HUES64 (cell line): ENCODE data around the gene DYRK4.
A peak's percentile ranks its signal among the peaks of the same experiment; 100 is the strongest.

Source experiments
- H3K27ac ChIP-seq: 2 replicates; pipeline ENCODE4 v1.7.0; 2013; ENCODE audit warnings: low read depth, low read length, inconsistent platforms
- H3K27me3 ChIP-seq: 2 replicates; pipeline ENCODE4 v1.6.1; 2013; ENCODE audit warnings: mild to moderate bottlenecking, low read length; ENCODE audit not compliant: insufficient read depth
- H3K36me3 ChIP-seq: 2 replicates; pipeline ENCODE4 v1.6.1; 2013; ENCODE audit warnings: mild to moderate bottlenecking, low read length; ENCODE audit not compliant: insufficient read depth
- H3K4me1 ChIP-seq: 2 replicates; pipeline ENCODE4 v1.6.1; 2013; ENCODE audit warnings: mild to moderate bottlenecking, low read length, moderate library complexity; ENCODE audit not compliant: insufficient read depth
- H3K4me3 ChIP-seq: 2 replicates; pipeline ENCODE4 v1.5.1; 2013; ENCODE audit warnings: mild to moderate bottlenecking, low read length, moderate library complexity
- H3K9ac ChIP-seq: 2 replicates; pipeline ENCODE4 v1.6.1; 2013; ENCODE audit warnings: mild to moderate bottlenecking, low read depth, low read length
- H3K9me3 ChIP-seq: 2 replicates; pipeline ENCODE4 v1.6.1; 2013; ENCODE audit warnings: low read depth, low read length; ENCODE audit not compliant: insufficient read depth
- WGBS: fragments of 150-250, 120-280 bp; methylation state at CpG from one replicate; pipeline ENCODE4 v1.1.7; 2013; ENCODE audit warnings: missing lambda C conversion rate; 5-methylcytosine and 5-hydroxymethylcytosine counted together

DYRK4 gene

DNA sequence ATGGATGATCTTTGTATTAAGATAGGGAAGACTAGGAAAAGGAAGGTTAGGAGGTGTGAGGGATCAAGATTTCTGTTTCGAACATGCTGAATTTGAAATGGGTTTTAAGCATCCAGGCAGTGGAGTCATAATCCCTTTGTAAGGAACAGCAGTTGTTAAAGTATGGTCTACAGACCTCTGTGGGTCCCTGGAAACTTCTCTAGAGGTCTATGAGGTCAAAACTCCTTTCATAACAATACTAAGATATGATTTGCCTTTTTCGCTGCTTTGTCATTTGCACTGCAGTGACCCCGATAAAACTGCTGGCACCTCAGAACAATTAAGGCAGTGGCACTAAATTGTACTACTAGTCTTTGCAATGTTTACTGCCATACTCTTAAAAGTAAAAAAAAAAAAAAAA, 21.8 kb upstream of the DYRK4 start:
- no peak overlapping the region for H3K27ac ChIP-seq
- H3K9ac ChIP-seq: peak overlapping the region; percentile 91; the same call in 1 of the 2 replicates
- peaks cover 11% of the 10 kb centered on the region; the same call in 1 of the 2 replicates for H3K4me1 ChIP-seq
- peak overlapping the region; percentile 81 for H3K4me3 ChIP-seq
- 96% methylated on average over 3 of the region's 3 CpGs for WGBS
- H3K9me3 ChIP-seq: no peaks in the 10 kb centered on the region
- peaks cover 35% of the 10 kb centered on the region for H3K36me3 ChIP-seq
- H3K27me3 ChIP-seq: no peaks in the 10 kb centered on the region

DNA sequence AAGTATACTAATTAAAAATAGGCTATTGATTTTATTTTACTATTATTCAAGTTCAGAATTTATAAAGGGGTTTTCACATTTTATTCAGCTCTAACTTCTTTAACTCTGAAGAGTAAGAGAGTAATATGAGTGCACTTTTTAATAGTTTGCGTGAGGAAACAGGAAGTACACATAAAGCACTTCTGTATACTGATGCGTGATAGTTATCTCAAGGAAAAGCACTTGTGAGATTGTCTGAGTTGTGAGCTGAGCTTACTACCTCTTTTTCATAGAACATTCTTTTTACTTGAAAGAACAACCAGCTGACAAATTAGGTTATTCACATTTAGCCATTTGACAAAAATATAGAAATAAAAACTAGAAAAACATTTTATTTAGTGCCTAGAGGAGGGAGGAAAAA, 21.4 kb upstream of the DYRK4 start:
- peaks cover 11% of the 10 kb centered on the region; the same call in 1 of the 2 replicates for H3K4me1 ChIP-seq
- WGBS: 94% methylated on average over 2 of the region's 2 CpGs
- no peaks in the 10 kb centered on the region for H3K27me3 ChIP-seq
- H3K4me3 ChIP-seq: no peak overlapping the region
- no peak overlapping the region for H3K27ac ChIP-seq
- peaks cover 40% of the 10 kb centered on the region for H3K36me3 ChIP-seq
- H3K9ac ChIP-seq: no peak overlapping the region
- no peaks in the 10 kb centered on the region for H3K9me3 ChIP-seq

DNA sequence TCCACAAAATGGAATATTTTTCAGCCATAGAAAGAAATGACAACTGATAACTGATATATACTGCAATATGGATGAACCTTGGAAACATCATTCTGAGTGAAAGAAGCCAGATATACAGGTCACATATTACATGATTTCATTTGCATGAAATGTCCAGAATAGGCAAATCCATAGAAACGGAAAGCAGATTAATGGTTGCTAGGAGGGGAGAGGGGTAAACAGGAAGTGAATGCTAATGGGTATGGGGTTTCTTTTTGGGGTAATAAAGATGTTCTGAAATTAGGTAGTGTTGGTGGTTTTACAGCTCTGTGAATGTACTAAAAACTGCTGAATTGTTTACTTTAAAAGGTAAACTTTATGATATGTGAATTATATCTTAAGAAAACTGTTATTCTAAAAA, 16.8 kb upstream of the DYRK4 start:
- H3K27me3 ChIP-seq: no peaks in the 10 kb centered on the region
- WGBS: 93% methylated on average over 1 of the region's 1 CpG
- peaks cover 85% of the 10 kb centered on the region for H3K36me3 ChIP-seq
- peaks cover under 1% of the 10 kb centered on the region for H3K4me1 ChIP-seq
- H3K9me3 ChIP-seq: no peaks in the 10 kb centered on the region
- no peak overlapping the region for H3K4me3 ChIP-seq
- no peak overlapping the region for H3K27ac ChIP-seq
- H3K9ac ChIP-seq: no peak overlapping the region

DNA sequence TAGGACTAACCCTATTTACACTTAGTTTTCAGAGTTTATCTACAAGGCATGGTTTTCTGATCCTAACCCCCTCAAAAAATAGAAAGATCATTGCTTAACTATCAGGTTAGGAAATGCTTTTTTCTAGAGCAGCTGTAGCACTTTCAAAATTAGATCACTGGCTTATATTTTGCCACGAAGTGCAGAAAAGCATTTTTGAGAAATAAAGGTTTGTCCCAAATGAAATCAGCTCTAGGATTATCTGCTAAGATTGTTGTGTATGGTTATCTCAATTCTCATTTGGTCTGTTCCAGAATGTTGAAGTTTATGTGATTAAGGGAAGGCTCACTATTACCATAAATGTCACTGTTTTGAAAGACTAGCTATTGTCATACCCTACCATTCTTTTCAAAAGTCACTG, 9.8 kb upstream of the DYRK4 start:
- no peaks in the 10 kb centered on the region for H3K27me3 ChIP-seq
- H3K4me3 ChIP-seq: no peak overlapping the region
- no peaks in the 10 kb centered on the region for H3K9me3 ChIP-seq
- 94% methylated on average over 1 of the region's 1 CpG for WGBS
- H3K9ac ChIP-seq: no peak overlapping the region
- H3K4me1 ChIP-seq: no peaks in the 10 kb centered on the region; the same call in 1 of the 2 replicates
- H3K36me3 ChIP-seq: peaks cover 96% of the 10 kb centered on the region
- H3K27ac ChIP-seq: no peak overlapping the region

DNA sequence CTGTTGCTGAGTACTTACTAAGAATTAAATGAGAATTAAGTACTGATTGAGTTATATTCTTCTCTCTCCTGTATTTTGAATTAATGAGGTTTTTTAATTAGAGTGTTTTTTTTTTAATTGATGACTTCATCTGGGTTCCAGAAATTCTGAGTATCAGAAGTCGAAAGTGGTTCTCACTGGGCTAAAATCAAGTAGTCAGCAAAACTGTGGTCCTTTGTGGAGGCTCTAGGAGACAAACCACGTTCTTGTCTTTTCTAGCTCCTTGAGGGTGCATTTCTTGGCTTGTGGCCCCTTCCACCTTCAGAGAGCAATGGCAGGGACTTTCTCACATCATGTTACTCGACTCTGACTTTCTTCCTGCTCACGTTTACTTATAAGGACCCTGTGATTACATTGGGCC, 8.1 kb upstream of the DYRK4 start:
- WGBS: 94% methylated on average over 4 of the region's 4 CpGs
- Histone ChIP-seq H3K9me3 (no peaks in the 10 kb centered on the region), H3K27ac (no peak overlapping the region), H3K9ac (no peak overlapping the region), H3K36me3 (peaks cover 96% of the 10 kb centered on the region), H3K4me3 (no peak overlapping the region), H3K4me1 (no peaks in the 10 kb centered on the region; the same call in 1 of the 2 replicates), H3K27me3 (no peaks in the 10 kb centered on the region)

DNA sequence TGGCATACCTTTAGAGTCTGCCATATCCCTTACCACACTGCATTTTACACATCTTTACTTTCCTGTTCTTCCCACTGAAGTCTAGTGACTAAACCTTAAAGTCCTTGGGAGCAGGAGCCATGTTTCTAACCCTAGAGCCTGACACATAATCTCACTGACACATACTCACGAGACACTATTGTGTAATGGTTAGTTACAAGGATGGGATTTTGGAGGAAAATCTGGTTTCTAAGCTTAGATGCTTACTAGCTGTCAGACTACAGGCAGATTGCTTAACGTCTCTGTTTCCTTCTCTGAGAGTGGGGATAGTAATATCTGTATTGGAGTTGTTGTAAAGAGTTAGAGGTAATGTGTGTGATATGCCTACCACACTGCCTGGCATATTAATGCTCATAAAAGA, 6.2 kb upstream of the DYRK4 start:
- Histone ChIP-seq H3K4me1 (no peaks in the 10 kb centered on the region), H3K27me3 (no peaks in the 10 kb centered on the region), H3K36me3 (peaks cover 93% of the 10 kb centered on the region), H3K4me3 (no peak overlapping the region), H3K9me3 (no peaks in the 10 kb centered on the region), H3K27ac (no peak overlapping the region), H3K9ac (no peak overlapping the region)
- WGBS: 88% methylated on average over 2 of the region's 2 CpGs

DNA sequence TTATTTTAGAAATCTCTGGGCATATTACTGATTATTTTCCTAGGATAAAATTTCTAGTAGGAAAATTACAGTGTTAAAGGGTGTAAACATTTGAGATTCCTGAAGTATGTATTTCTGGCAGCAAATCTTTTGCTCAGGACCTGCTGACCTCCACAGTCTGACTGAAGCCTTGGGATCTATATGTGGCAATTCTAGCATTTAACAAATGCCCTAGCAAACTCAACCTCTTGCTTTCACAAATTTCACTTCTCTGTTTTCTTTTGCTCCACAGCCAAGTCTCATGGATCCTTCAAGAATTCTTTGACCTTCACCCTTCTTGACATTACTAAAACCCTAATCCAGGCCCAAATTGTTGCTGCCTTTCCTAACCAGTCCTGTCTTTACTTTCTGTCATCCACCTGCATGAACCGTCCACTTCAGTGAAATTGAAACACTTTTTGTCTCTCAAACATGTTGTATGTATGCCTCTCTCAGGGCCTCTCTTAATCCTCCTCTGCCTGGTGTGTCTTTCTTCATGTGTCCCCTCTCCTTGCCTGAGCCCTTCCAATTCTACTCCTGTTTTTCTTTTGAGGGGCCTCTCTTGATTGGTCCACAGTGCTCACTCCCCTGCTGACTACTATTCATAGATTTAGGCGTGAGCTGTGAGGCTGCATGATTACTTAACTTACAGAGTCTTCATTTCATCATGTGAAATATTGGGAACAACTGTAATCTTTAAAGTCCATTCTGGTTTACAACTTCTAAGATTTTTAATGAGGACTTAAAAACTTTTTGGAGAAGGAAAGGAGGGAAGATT, 5.1 kb upstream of the DYRK4 start:
- Histone ChIP-seq H3K9me3 (no peaks in the 10 kb centered on the region), H3K9ac (no peak overlapping the region), H3K4me3 (no peak overlapping the region), H3K27ac (no peak overlapping the region), H3K36me3 (peaks cover 85% of the 10 kb centered on the region), H3K27me3 (no peaks in the 10 kb centered on the region), H3K4me1 (peaks cover 2% of the 10 kb centered on the region; the same call in 1 of the 2 replicates)
- 92% methylated on average over 1 of the region's 2 CpGs for WGBS

DNA sequence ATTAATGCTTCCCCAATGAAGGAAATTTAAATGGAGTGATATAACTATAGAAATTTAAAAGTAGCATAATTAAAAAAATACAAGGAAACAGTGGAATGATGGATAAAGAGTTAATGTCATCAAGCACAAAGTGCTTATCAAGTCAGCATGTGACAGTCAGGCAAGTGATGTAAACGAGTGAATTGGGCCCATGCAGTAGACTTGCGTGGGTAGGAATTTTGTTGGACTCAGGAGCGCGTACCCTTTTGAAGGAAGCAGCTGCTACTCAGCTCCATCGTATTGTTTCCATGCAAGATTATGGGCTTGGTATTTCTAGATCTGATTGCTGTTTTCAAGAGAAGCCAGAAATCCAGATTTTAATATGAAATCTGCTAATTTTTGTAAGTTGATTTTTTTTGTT, 4.4 kb upstream of the DYRK4 start:
- peaks cover 2% of the 10 kb centered on the region for H3K4me1 ChIP-seq
- H3K27me3 ChIP-seq: peaks cover 5% of the 10 kb centered on the region
- H3K4me3 ChIP-seq: no peak overlapping the region
- no peak overlapping the region for H3K9ac ChIP-seq
- H3K36me3 ChIP-seq: peaks cover 78% of the 10 kb centered on the region
- H3K27ac ChIP-seq: no peak overlapping the region
- no peaks in the 10 kb centered on the region for H3K9me3 ChIP-seq
- 95% methylated on average over 5 of the region's 5 CpGs for WGBS

DNA sequence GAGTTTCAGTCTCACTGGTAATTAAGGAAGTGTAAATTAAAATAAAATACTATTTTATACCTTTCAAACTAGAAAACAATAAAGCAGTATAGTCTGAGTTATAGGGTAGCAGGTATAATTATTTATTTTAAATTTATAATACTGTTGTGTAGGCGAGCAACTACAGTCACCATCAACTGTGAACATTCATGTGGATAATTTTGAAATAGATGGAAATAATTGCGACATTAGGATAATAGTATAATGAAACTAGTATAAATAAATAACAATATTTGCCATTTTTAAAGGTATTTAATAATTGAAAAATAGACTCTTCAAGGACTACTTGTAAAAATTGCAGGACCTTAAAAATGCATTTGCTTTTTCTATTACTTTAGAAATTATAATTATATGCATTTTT, 3.8 kb upstream of the DYRK4 start:
- Histone ChIP-seq H3K27ac (no peak overlapping the region), H3K9ac (no peak overlapping the region), H3K27me3 (peaks cover 11% of the 10 kb centered on the region), H3K9me3 (no peaks in the 10 kb centered on the region), H3K4me3 (no peak overlapping the region), H3K36me3 (peaks cover 73% of the 10 kb centered on the region), H3K4me1 (peaks cover 2% of the 10 kb centered on the region)
- WGBS: no CpG with 5 or more reads among the region's 2 CpGs

DNA sequence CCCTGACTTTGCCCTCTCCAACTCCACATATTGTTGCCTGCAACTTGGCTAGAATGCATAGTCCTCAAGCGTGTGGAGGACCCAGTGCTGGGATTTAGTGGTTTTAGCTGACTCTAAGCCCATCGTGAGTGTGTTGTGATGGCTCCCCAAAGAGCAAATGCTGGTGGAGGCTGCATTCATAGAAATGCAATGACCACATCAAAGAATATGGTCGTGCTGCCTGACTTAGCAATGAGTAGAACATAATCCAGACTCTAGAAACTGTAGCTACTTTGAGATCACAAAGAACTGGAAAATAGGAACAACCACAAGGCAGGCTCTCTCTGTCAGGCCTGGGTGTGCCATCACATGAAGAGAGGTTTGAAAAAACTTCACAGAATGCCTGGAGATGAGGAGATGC, 1.3 kb downstream of the DYRK4 start:
- H3K27me3 ChIP-seq: peaks cover 19% of the 10 kb centered on the region
- 95% methylated on average over 3 of the region's 3 CpGs for WGBS
- peaks cover 2% of the 10 kb centered on the region for H3K4me1 ChIP-seq
- H3K9ac ChIP-seq: no peak overlapping the region
- H3K36me3 ChIP-seq: peaks cover 22% of the 10 kb centered on the region
- no peak overlapping the region for H3K27ac ChIP-seq
- H3K9me3 ChIP-seq: no peaks in the 10 kb centered on the region
- no peak overlapping the region for H3K4me3 ChIP-seq

DNA sequence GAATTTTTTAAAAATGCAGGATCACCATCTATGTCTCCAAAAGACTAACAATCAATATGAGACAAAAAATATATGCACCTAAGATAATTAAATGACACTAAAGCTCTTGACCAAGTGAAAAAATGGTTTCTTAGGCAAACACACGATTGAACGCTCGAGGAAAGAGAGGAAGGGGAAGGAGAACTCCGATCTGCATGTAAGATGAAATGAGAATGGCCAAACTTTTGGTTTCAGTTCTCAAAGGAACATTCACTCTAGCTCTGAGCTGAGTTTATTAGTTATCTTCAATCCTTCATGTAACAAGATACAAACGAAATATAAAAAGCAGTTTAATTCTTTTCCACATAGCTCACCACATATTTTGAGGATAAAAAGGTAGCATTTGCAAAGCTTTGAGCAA, 2.8 kb downstream of the DYRK4 start:
- Histone ChIP-seq H3K27me3 (peaks cover 19% of the 10 kb centered on the region), H3K9me3 (no peaks in the 10 kb centered on the region), H3K4me3 (no peak overlapping the region), H3K36me3 (peaks cover 8% of the 10 kb centered on the region), H3K4me1 (peaks cover 2% of the 10 kb centered on the region), H3K27ac (no peak overlapping the region), H3K9ac (no peak overlapping the region)
- 92% methylated on average over 4 of the region's 5 CpGs for WGBS
